HG02763 (cell line): ENCODE data around the gene SSH3.
A peak's percentile ranks its signal among the peaks of the same experiment; 100 is the strongest.
"Not testable (repeated sequence)": the region's sequence is repeated elsewhere in the genome, so short reads cannot be mapped to it uniquely, and the experiment has no call there.

Experiments used
- ATAC-seq: cut with Tn5 transposase; IDR thresholded peaks from one replicate; pipeline ENCODE4 v1.9.1; 2021; ENCODE audit warnings: mild to moderate bottlenecking, moderate library complexity; ENCODE audit not compliant: unreplicated experiment

SSH3 gene

GRCh38 chr11:67308031-67308866 is 4.9 kb downstream of the SSH3 start:
- no peak for ATAC-seq

- ATAC-seq, result no peak
These were observed 5.8 kb downstream of the SSH3 start for GRCh38 chr11:67309166-67309565.

- no peak for ATAC-seq
These were observed 6.3 kb downstream of the SSH3 start for GRCh38 chr11:67309661-67310061.

- ATAC-seq, result no peak
These were observed 7.1 kb downstream of the SSH3 start for GRCh38 chr11:67310246-67311050.

GRCh38 chr11:67311051-67311555 is 7.8 kb downstream of the SSH3 start:
- no peak for ATAC-seq

GRCh38 chr11:67311556-67312082 is 8.3 kb downstream of the SSH3 start:
- ATAC-seq, result no peak

- ATAC-seq, result no peak
These were observed 9.1 kb downstream of the SSH3 start for GRCh38 chr11:67312187-67313021.

GRCh38 chr11:67313125-67313890 is 10.0 kb downstream of the SSH3 start:
- ATAC-seq, result no peak

- no peak for ATAC-seq
These were observed 10.9 kb downstream of the SSH3 start for GRCh38 chr11:67314218-67314617.

GRCh38 chr11:67315325-67315909 is 12.1 kb downstream of the SSH3 start:
- no peak for ATAC-seq

- no peak for ATAC-seq
These were observed 13.5 kb downstream of the SSH3 start for GRCh38 chr11:67316882-67317204.

GRCh38 chr11:67317205-67317887 is 14.0 kb downstream of the SSH3 start:
- peak; percentile 86 for ATAC-seq

GRCh38 chr11:67317888-67318555 is 14.7 kb downstream of the SSH3 start:
- peak; percentile 19 for ATAC-seq

- not testable (repeated sequence) for ATAC-seq
These were observed 15.5 kb downstream of the SSH3 start for GRCh38 chr11:67318876-67319275.

- ATAC-seq, result no peak
These were observed 16.7 kb downstream of the SSH3 start for GRCh38 chr11:67320011-67320410.

GRCh38 chr11:67320691-67321090 is 17.4 kb downstream of the SSH3 start:
- no peak for ATAC-seq

GRCh38 chr11:67321313-67321871 is 18.1 kb downstream of the SSH3 start:
- no peak for ATAC-seq

- no peak for ATAC-seq
These were observed 18.7 kb downstream of the SSH3 start for GRCh38 chr11:67322049-67322448.
